HepG2 (cell line): ENCODE data around the gene TM4SF1. TPM values are rescaled to one million over a fixed set of nuclear protein-coding genes. Genes with fewer than 3 reads are reported as not detected.

Experiments used
- BHLHE40 ChIP-seq: IDR thresholded peaks from 2 replicates; pipeline ENCODE4 v1.6.1; 2011; ENCODE audit warnings: low read length, improper control_type of control experiment
- ELF1 ChIP-seq: sonication (generic); formaldehyde crosslinking; IDR thresholded peaks from 2 replicates; pipeline ENCODE4 v1.4.0; 2020; ENCODE audit warnings: missing genetic modification reagents
- IRX3 ChIP-seq: sonication (generic); formaldehyde crosslinking; IDR thresholded peaks from 2 replicates; pipeline ENCODE4 v1.8.1; 2023; ENCODE audit warnings: mild to moderate bottlenecking, low read depth, missing genetic modification reagents, borderline replicate concordance
- MED13 ChIP-seq: sonication (generic); formaldehyde crosslinking; IDR thresholded peaks from 2 replicates; pipeline ENCODE4 v1.5.0; 2020; ENCODE audit warnings: missing genetic modification reagents
- NFYB ChIP-seq: sonication (generic); formaldehyde crosslinking; IDR thresholded peaks from 2 replicates; pipeline ENCODE4 v1.4.0; 2020; ENCODE audit warnings: missing genetic modification reagents
- PPARG ChIP-seq: conservative IDR thresholded peaks from 2 replicates; pipeline ENCODE4 v1.6.1; 2016; ENCODE audit warnings: missing biosample characterization, missing genetic modification reagents
- SIX4 ChIP-seq: sonication (generic); formaldehyde crosslinking; IDR thresholded peaks from 2 replicates; pipeline ENCODE4 v1.4.0; 2020; ENCODE audit warnings: missing genetic modification reagents
- SNAI1 ChIP-seq: sonication (generic); formaldehyde crosslinking; IDR thresholded peaks from 2 replicates; pipeline ENCODE4 v1.5.0; 2020; ENCODE audit warnings: mild to moderate bottlenecking, missing genetic modification reagents, borderline replicate concordance
- USF2 ChIP-seq, 2 experiments: sonication (generic) in 1 of 2; formaldehyde crosslinking in 1 of 2; IDR thresholded peaks; 2 replicates each; pipeline versions ENCODE4 v1.5.1 to v1.6.1; 2011 to 2020; ENCODE audit warnings: borderline replicate concordance in 1 of 2, low read depth in 1 of 2, low read length in 1 of 2, mild to moderate bottlenecking in 1 of 2, missing genetic modification reagents in 1 of 2, moderate library complexity in 1 of 2
- XBP1 ChIP-seq: sonication (generic); formaldehyde crosslinking; IDR thresholded peaks from 2 replicates; pipeline ENCODE4 v1.5.0; 2020; ENCODE audit warnings: missing genetic modification reagents
- ZNF318 ChIP-seq: sonication (generic); formaldehyde crosslinking; IDR thresholded peaks from 2 replicates; pipeline ENCODE4 v1.4.0; 2020; ENCODE audit warnings: mild to moderate bottlenecking, missing genetic modification reagents
- ZNF333 ChIP-seq: sonication (generic); formaldehyde crosslinking; IDR thresholded peaks from 2 replicates; pipeline ENCODE4 v1.4.0; 2020; ENCODE audit warnings: mild to moderate bottlenecking, missing genetic modification reagents, borderline replicate concordance
- ZNF546 ChIP-seq: sonication (generic); formaldehyde crosslinking; conservative IDR thresholded peaks from 2 replicates; pipeline ENCODE4 v1.8.1; 2023; ENCODE audit warnings: mild to moderate bottlenecking, missing genetic modification reagents
- ZNF639 ChIP-seq: conservative IDR thresholded peaks from 2 replicates; pipeline ENCODE4 v1.6.1; 2018; ENCODE audit warnings: missing genetic modification reagents
- ZNF883 ChIP-seq: sonication (generic); formaldehyde crosslinking; IDR thresholded peaks from 2 replicates; pipeline ENCODE4 v1.5.1; 2020; ENCODE audit warnings: mild to moderate bottlenecking, missing genetic modification reagents; ENCODE audit errors: not compliant biosample characterization
- polyA plus RNA-seq, 8 experiments: library from polyadenylated mRNA; depleted of rRNA in 3 of 8; stranded (reverse) in 7 of 8; unstranded in 1 of 8; fragments of >200 nt; fragmentation: Illumina TruSeq in 4 of 8; extraction: Trizol in 4 of 8; gene quantifications; 2 replicates each; pipeline versions ENCODE4 v1.2.1 to v1.2.3, GENCODE V29; 2011 to 2016; ENCODE audit warnings: low read depth in 4 of 8, missing spikeins in 1 of 8, mixed read lengths in 1 of 8; ENCODE audit not compliant: insufficient read depth in 1 of 8
- total RNA-seq, 5 experiments: library from RNA; depleted of rRNA; stranded (reverse); fragments of >200 nt; fragmentation: Illumina TruSeq; extraction: Trizol; gene quantifications; 2 replicates each; pipeline ENCODE4 v1.2.3, GENCODE V29; 2016; ENCODE audit warnings: low read depth in 1 of 5
- TF ChIP-seq, protein P1 (sequence below): sonication (generic); formaldehyde crosslinking; IDR thresholded peaks from 2 replicates; pipeline ENCODE4 v1.4.0; 2020; ENCODE audit warnings: missing genetic modification reagents

TM4SF1 gene
- total and polyA plus RNA-seq, 2 of the 13 experiments (the other 11 are each of a cell fraction or from before 2014, with no cell fraction given), result 431 to 1,359 TPM

DNA sequence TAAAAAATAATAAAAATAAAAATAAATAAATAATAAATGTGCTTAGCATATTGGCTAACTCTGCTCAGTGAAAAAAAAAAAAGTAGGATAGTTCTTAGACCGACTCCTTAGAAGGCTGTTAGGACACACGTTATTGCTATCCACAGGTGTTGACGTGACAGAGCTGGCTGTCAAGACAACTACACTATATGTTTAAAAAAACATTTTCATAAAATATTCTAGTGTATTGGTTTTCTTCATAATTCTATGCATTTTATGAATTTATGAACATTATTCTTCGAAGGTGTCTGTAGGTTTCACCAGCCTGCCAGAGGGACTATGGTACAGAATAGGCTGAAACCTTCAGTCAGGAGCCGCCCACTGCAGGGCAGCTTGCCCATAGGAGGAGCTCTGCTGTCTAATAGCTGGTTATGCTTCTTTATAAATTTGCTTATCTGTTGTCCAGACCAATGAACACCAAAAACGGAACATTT, 9.2 kb downstream of the TM4SF1 start (continued):
- TF ChIP-seq IRX3, result no peak
- 0 out of 2 replicates have a peak, but pooled peaks have one; percentile 11 for TF ChIP-seq PPARG
- no peak for TF ChIP-seq ZNF883
- no peak for TF ChIP-seq ZNF546 (CRISPR knock-in tag)
- TF ChIP-seq ZNF318 (CRISPR knock-in tag), result no peak
- TF ChIP-seq XBP1 (CRISPR knock-in tag), result no peak
- TF ChIP-seq USF2 (IDR thresholded peaks at IDR 0.05; ENCODE audit: low read depth, low read length), result no peak
- no peak for TF ChIP-seq USF2 (CRISPR knock-in tag; IDR thresholded peaks at IDR 0.05; ENCODE audit: borderline replicate concordance)
- no peak for TF ChIP-seq NFYB
- no peak for TF ChIP-seq SIX4 (CRISPR knock-in tag)
- TF ChIP-seq ZNF333 (CRISPR knock-in tag), result no peak
- TF ChIP-seq BHLHE40, result no peak
- no peak for TF ChIP-seq ELF1 (CRISPR knock-in tag)
- TF ChIP-seq SNAI1, result no peak
- TF ChIP-seq, protein P1, sequence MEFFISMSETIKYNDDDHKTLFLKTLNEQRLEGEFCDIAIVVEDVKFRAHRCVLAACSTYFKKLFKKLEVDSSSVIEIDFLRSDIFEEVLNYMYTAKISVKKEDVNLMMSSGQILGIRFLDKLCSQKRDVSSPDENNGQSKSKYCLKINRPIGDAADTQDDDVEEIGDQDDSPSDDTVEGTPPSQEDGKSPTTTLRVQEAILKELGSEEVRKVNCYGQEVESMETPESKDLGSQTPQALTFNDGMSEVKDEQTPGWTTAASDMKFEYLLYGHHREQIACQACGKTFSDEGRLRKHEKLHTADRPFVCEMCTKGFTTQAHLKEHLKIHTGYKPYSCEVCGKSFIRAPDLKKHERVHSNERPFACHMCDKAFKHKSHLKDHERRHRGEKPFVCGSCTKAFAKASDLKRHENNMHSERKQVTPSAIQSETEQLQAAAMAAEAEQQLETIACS (CRISPR knock-in tag), result no peak
- no peak for TF ChIP-seq ZNF639
- TF ChIP-seq MED13 (CRISPR knock-in tag), result 0 out of 2 replicates have a peak, but pooled peaks have one; percentile 44
